HEK293 (cell line): ENCODE results near the gene THUMPD3.

Experiments
- CTCF ChIA-PET: fragments of 350-600 bp; formaldehyde crosslinking; extraction: SDS; loops from one replicate; lab custom pipeline; 2021; ENCODE audit warnings: antibody characterized with exemption; lab: Yijun Ruan, JAX
- POLR2A ChIA-PET: fragments of 300-600 bp; formaldehyde crosslinking; extraction: SDS; loops from one replicate; lab custom pipeline; 2020; ENCODE audit warnings: antibody characterized with exemption, inconsistent platforms; lab: Yijun Ruan, JAX
- H3K27ac ChIP-seq: fragments of 200-500 bp; sonication (Bioruptor generic); 2 replicates; pipeline ENCODE4 v1.5.1; 2014; ENCODE audit warnings: low read depth, low read length, control low read depth, inconsistent platforms; ENCODE audit errors: extremely low read depth
- H3K36me3 ChIP-seq, 2 experiments: fragments of 200-500 bp in 1 of 2; sonication (Bioruptor generic) in 1 of 2; 1 replicate in 1 of 2; 2 replicates in 1 of 2; pipeline ENCODE4 v1.5.1; 2014 to 2017; ENCODE audit warnings: inconsistent platforms in 2 of 2, low read length in 2 of 2; ENCODE audit not compliant: control insufficient read depth in 2 of 2, insufficient read depth in 1 of 2
- H3K4me1 ChIP-seq: fragments of 200-500 bp; sonication (Bioruptor generic); 2 replicates; pipeline ENCODE4 v1.5.1; 2014; ENCODE audit warnings: mild to moderate bottlenecking, low read length, inconsistent platforms; ENCODE audit not compliant: control insufficient read depth, insufficient read depth
- H3K4me3 ChIP-seq: 2 replicates; pipeline ENCODE4 v1.5.1; 2011; ENCODE audit warnings: low read depth, mild to moderate bottlenecking, control low read depth, low read length, moderate library complexity
- H3K9me3 ChIP-seq: fragments of 200-500 bp; sonication (Bioruptor generic); 2 replicates; pipeline ENCODE4 v1.5.1; 2014; ENCODE audit warnings: low read depth, low read length, inconsistent platforms; ENCODE audit not compliant: control insufficient read depth, insufficient read depth
- AEBP2 ChIP-seq: fragments of 450-650 bp; formaldehyde crosslinking; IDR thresholded peaks from 2 replicates; pipeline ENCODE4 v1.5.1; 2016; ENCODE audit warnings: missing biosample characterization, missing genetic modification characterization, borderline replicate concordance
- HOXC10 ChIP-seq: sonication (generic); formaldehyde crosslinking; IDR thresholded peaks from 2 replicates; pipeline ENCODE4 v1.8.1; 2023; ENCODE audit warnings: mild to moderate bottlenecking, missing genetic modification reagents
- PRDM10 ChIP-seq: fragments of 450-650 bp; formaldehyde crosslinking; IDR thresholded peaks from 2 replicates; pipeline ENCODE4 v1.5.1; 2016; ENCODE audit warnings: missing biosample characterization, missing genetic modification characterization
- SCRT1 ChIP-seq: fragments of 450-650 bp; formaldehyde crosslinking; IDR thresholded peaks from 2 replicates; pipeline ENCODE4 v1.5.1; 2016; ENCODE audit warnings: missing biosample characterization, missing genetic modification characterization, borderline replicate concordance
- SP3 ChIP-seq: fragments of 450-650 bp; formaldehyde crosslinking; IDR thresholded peaks from 2 replicates; pipeline ENCODE4 v1.5.1; 2016; ENCODE audit warnings: missing biosample characterization, missing genetic modification characterization
- SP7 ChIP-seq: fragments of 450-650 bp; formaldehyde crosslinking; IDR thresholded peaks from 2 replicates; pipeline ENCODE4 v1.5.1; 2016; ENCODE audit warnings: missing biosample characterization, missing genetic modification characterization
- YY1 ChIP-seq: fragments of 450-650 bp; formaldehyde crosslinking; IDR thresholded peaks from 2 replicates; pipeline ENCODE4 v1.5.1; 2018; ENCODE audit warnings: missing biosample characterization, missing genetic modification characterization
- ZBTB10 ChIP-seq: fragments of 450-650 bp; formaldehyde crosslinking; IDR thresholded peaks from 2 replicates; pipeline ENCODE4 v1.5.1; 2016; ENCODE audit warnings: missing biosample characterization, missing genetic modification characterization
- ZBTB17 ChIP-seq: fragments of 450-650 bp; formaldehyde crosslinking; IDR thresholded peaks from 2 replicates; pipeline ENCODE4 v1.5.1; 2016; ENCODE audit warnings: missing biosample characterization, missing genetic modification characterization
- ZBTB20 ChIP-seq: fragments of 450-650 bp; formaldehyde crosslinking; IDR thresholded peaks from 2 replicates; pipeline ENCODE4 v1.5.1; 2016; ENCODE audit warnings: missing biosample characterization, missing genetic modification characterization
- ZNF157 ChIP-seq: fragments of 450-650 bp; formaldehyde crosslinking; IDR thresholded peaks from 2 replicates; pipeline ENCODE4 v1.5.1; 2016; ENCODE audit warnings: missing biosample characterization, missing genetic modification characterization
- ZNF169 ChIP-seq: fragments of 450-650 bp; formaldehyde crosslinking; IDR thresholded peaks from 2 replicates; pipeline ENCODE4 v1.5.1; 2016; ENCODE audit warnings: missing biosample characterization, missing genetic modification characterization
- ZNF174 ChIP-seq: fragments of 450-650 bp; formaldehyde crosslinking; IDR thresholded peaks from 2 replicates; pipeline ENCODE4 v1.5.0; 2017; ENCODE audit warnings: missing biosample characterization, mild to moderate bottlenecking, missing genetic modification characterization
- ZNF416 ChIP-seq: fragments of 450-650 bp; formaldehyde crosslinking; IDR thresholded peaks from 2 replicates; pipeline ENCODE4 v1.5.1; 2016; ENCODE audit warnings: missing biosample characterization, missing genetic modification characterization
- ZNF530 ChIP-seq: fragments of 450-650 bp; formaldehyde crosslinking; IDR thresholded peaks from 2 replicates; pipeline ENCODE4 v1.5.1; 2016; ENCODE audit warnings: low read depth, missing biosample characterization, missing genetic modification characterization
- ZNF629 ChIP-seq: fragments of 450-650 bp; formaldehyde crosslinking; IDR thresholded peaks from 2 replicates; pipeline ENCODE4 v1.5.1; 2017; ENCODE audit warnings: missing biosample characterization, missing genetic modification characterization
- ZNF677 ChIP-seq: fragments of 450-650 bp; IDR thresholded peaks from 2 replicates; pipeline ENCODE4 v1.5.0; 2018; ENCODE audit warnings: missing biosample characterization, mild to moderate bottlenecking, missing genetic modification characterization, moderate library complexity
- ZNF76 ChIP-seq: fragments of 450-650 bp; formaldehyde crosslinking; IDR thresholded peaks from 2 replicates; pipeline ENCODE4; 2016; ENCODE audit warnings: low read depth, missing biosample characterization, missing genetic modification characterization, borderline replicate concordance
- ZNF768 ChIP-seq: fragments of 450-650 bp; formaldehyde crosslinking; IDR thresholded peaks from 2 replicates; pipeline ENCODE4 v1.5.1; 2018; ENCODE audit warnings: missing biosample characterization, mild to moderate bottlenecking, missing genetic modification characterization
- ZNF830 ChIP-seq: fragments of 450-650 bp; IDR thresholded peaks from 2 replicates; pipeline ENCODE4 v1.5.0; 2018; ENCODE audit warnings: missing biosample characterization, missing genetic modification characterization, low read depth, mild to moderate bottlenecking, moderate library complexity
- ZNF837 ChIP-seq: fragments of 450-650 bp; formaldehyde crosslinking; IDR thresholded peaks from 2 replicates; pipeline ENCODE4 v1.5.1; 2016; ENCODE audit warnings: missing biosample characterization, missing genetic modification characterization

Gene THUMPD3

GRCh38 chr3:9415485-9416138 is 52.8 kb downstream of the THUMPD3 start:
- H3K4me3 ChIP-seq, result no peak overlapping the region
- ChIA-PET CTCF (interaction anchor here (0.7 kb wide), 2 partner anchors 13 to 20 kb away, joined by 3 to 6 read pairs; no protein-coding TSS in a partner anchor), POLR2A (interaction anchor here (0.6 to 2.6 kb wide), 4 partner anchors 10 to 27 kb away, joined by 3 to 18 read pairs (median 3); partner anchors contain the start of gene SETD5)
- peaks cover 17% of the 10 kb centered on the region for H3K4me1 ChIP-seq
- no peak for TF ChIP-seq ZNF174 (tag by site-specific recombination)
- TF ChIP-seq ZBTB17 (tag by site-specific recombination), result 0 out of 2 replicates have a peak, but pooled peaks have one; percentile 16
- TF ChIP-seq ZNF830, result no peak
- TF ChIP-seq YY1 (tag by site-specific recombination), result no peak
- TF ChIP-seq SP7 (tag by site-specific recombination), result 0 out of 2 replicates have a peak, but pooled peaks have one; percentile 12
- H3K36me3 ChIP-seq, result peaks cover 0 to 11% of the 10 kb centered on the region in 2 experiments; a peak in 1 of 3 replicates
- no peaks in the 10 kb centered on the region for H3K9me3 ChIP-seq
- no peak overlapping the region for H3K27ac ChIP-seq

GRCh38 chr3:9416139-9416780 is 53.4 kb downstream of the THUMPD3 start:
- no peak overlapping the region for H3K4me3 ChIP-seq
- ChIA-PET CTCF (interaction anchor here (0.6 to 1.2 kb wide), 5 partner anchors 12 to 187 kb away, joined by 3 to 10 read pairs (median 4); partner anchors contain the start of gene THUMPD3), POLR2A (interaction anchor here (0.8 to 2.6 kb wide), 3 partner anchors 20 to 28 kb away, joined by 3 to 18 read pairs (median 3); partner anchors contain the start of gene SETD5)
- H3K27ac ChIP-seq, result no peak overlapping the region
- H3K4me1 ChIP-seq, result peaks cover 20% of the 10 kb centered on the region
- H3K9me3 ChIP-seq, result no peaks in the 10 kb centered on the region
- peaks cover 0 to 11% of the 10 kb centered on the region in 2 experiments; a peak in 1 of 3 replicates for H3K36me3 ChIP-seq
- TF ChIP-seq ZNF157 (no peak), SCRT1 (no peak), ZNF169 (tag by site-specific recombination) (no peak), ZNF530 (tag by site-specific recombination) (no peak), ZNF677 (tag by site-specific recombination) (peak; percentile 64)

GRCh38 chr3:9420850-9421549 is 58.1 kb downstream of the THUMPD3 start:
- H3K4me1 ChIP-seq, result peaks cover 27% of the 10 kb centered on the region
- H3K4me3 ChIP-seq, result no peak overlapping the region
- no peak overlapping the region for H3K27ac ChIP-seq
- POLR2A ChIA-PET, result interaction anchor here (0.6 to 6.5 kb wide), 3 partner anchors 21 to 515 kb away, joined by 3 to 62 read pairs (median 15); partner anchors contain the start of gene SETD5
- CTCF ChIA-PET, result interaction anchor here (1.5 kb wide), 1 partner anchor 16 kb away, joined by 4 read pairs; no protein-coding TSS in a partner anchor
- no peaks in the 10 kb centered on the region for H3K9me3 ChIP-seq
- peaks cover 5 to 20% of the 10 kb centered on the region in 2 experiments for H3K36me3 ChIP-seq
- TF ChIP-seq SP3 (tag by site-specific recombination) (no peak), SP7 (tag by site-specific recombination) (0 out of 2 replicates have a peak, but pooled peaks have one; percentile 17), ZNF629 (tag by site-specific recombination) (peak; percentile 34; the same call in 1 of the 2 replicates), ZNF768 (no peak), AEBP2 (tag by site-specific recombination) (no peak), ZNF76 (tag by site-specific recombination) (no peak), ZBTB20 (tag by site-specific recombination) (no peak), ZBTB10 (tag by site-specific recombination) (no peak), HOXC10 (CRISPR knock-in tag) (no peak), ZNF416 (tag by site-specific recombination) (no peak), ZNF837 (tag by site-specific recombination) (no peak), PRDM10 (tag by site-specific recombination) (0 out of 2 replicates have a peak, but pooled peaks have one; percentile 15)
